IMR-90 (cell line): ENCODE measurements around the gene LYZL2. TPM values are rescaled to one million over a fixed set of nuclear protein-coding genes. Genes with fewer than 3 reads are reported as not detected.

ENCODE experiments used
- ATAC-seq: fragments of 200-7000 bp; cut with Tn5 transposase; 2 replicates; pipeline ENCODE4 v1.9.1; 2020; ENCODE audit warnings: low read depth, mild to moderate bottlenecking, moderate library complexity
- BruUV-seq: library from RNA; stranded (reverse); fragments of 400-500 nt; replicated peaks from 2 replicates; lab custom pipeline; 2021; lab: Mats Ljungman, UMichigan
- CTCF ChIA-PET: fragments of 300-600 bp; formaldehyde crosslinking; extraction: SDS; loops from one replicate; lab custom pipeline; 2021; ENCODE audit warnings: antibody characterized with exemption; lab: Yijun Ruan, JAX
- POLR2A ChIA-PET: fragments of 300-600 bp; sonication (Branson Sonifier 250); formaldehyde crosslinking; loops from one replicate; lab custom pipeline; 2022; ENCODE audit warnings: antibody characterized with exemption; ENCODE audit not compliant: unreplicated experiment; lab: Charles Lee
- DNase-seq: peaks from one replicate; pipeline ENCODE4 v3.0.0; 2013
- H2AFZ ChIP-seq: replicated peaks from 2 replicates; pipeline ENCODE3; 2013; ENCODE audit warnings: low read length, mild to moderate bottlenecking; ENCODE audit not compliant: poor library complexity
- H2AK5ac ChIP-seq: 2 replicates; pipeline ENCODE4 v1.6.1; 2013; ENCODE audit warnings: low read depth, low read length, inconsistent platforms
- H2AK9ac ChIP-seq: replicated peaks from 2 replicates; pipeline ENCODE3; 2013; ENCODE audit warnings: mild to moderate bottlenecking, low read depth, low read length, moderate library complexity; ENCODE audit not compliant: poor library complexity
- H2BK120ac ChIP-seq: 2 replicates; pipeline ENCODE4 v1.6.1; 2013; ENCODE audit warnings: low read depth, low read length, inconsistent platforms
- H2BK15ac ChIP-seq: 3 replicates; pipeline ENCODE4 v1.6.1; 2013; ENCODE audit warnings: low read depth, low read length, inconsistent platforms
- H2BK20ac ChIP-seq: 2 replicates; pipeline ENCODE4 v1.6.1; 2013; ENCODE audit warnings: low read depth, mild to moderate bottlenecking, inconsistent platforms, low read length, moderate library complexity
- H2BK5ac ChIP-seq: 2 replicates; pipeline ENCODE4 v1.6.1; 2013; ENCODE audit warnings: mild to moderate bottlenecking, low read depth, low read length, inconsistent platforms; ENCODE audit not compliant: poor library complexity, severe bottlenecking
- H3K14ac ChIP-seq: replicated peaks from 2 replicates; pipeline ENCODE4 v1.6.1; 2013; ENCODE audit warnings: low read depth, low read length, inconsistent platforms
- H3K18ac ChIP-seq: 2 replicates; pipeline ENCODE4 v1.6.1; 2013; ENCODE audit warnings: low read depth, low read length, control low read depth
- H3K23ac ChIP-seq: 2 replicates; pipeline ENCODE4 v1.6.1; 2013; ENCODE audit warnings: low read depth, low read length, inconsistent platforms
- H3K27ac ChIP-seq: 2 replicates; pipeline ENCODE4 v1.5.1; 2013; ENCODE audit warnings: mild to moderate bottlenecking, control low read depth, low read length; ENCODE audit not compliant: insufficient read depth
- H3K27me3 ChIP-seq: 2 replicates; pipeline ENCODE4 v1.6.1; 2013; ENCODE audit warnings: low read length; ENCODE audit not compliant: control insufficient read depth, insufficient read depth
- H3K36me3 ChIP-seq: 2 replicates; pipeline ENCODE4 v1.6.1; 2013; ENCODE audit warnings: low read length, mixed read lengths; ENCODE audit not compliant: control insufficient read depth, insufficient read depth
- H3K4ac ChIP-seq: 2 replicates; pipeline ENCODE4 v1.6.1; 2013; ENCODE audit warnings: low read depth, low read length, inconsistent platforms
- H3K4me1 ChIP-seq: 2 replicates; pipeline ENCODE4 v1.6.1; 2013; ENCODE audit warnings: low read length, mixed read lengths; ENCODE audit not compliant: control insufficient read depth, insufficient read depth
- H3K4me2 ChIP-seq: 2 replicates; pipeline ENCODE4 v1.6.1; 2013; ENCODE audit warnings: low read depth, mild to moderate bottlenecking, control low read depth, low read length, moderate library complexity
- H3K4me3 ChIP-seq: 2 replicates; pipeline ENCODE4 v1.5.1; 2013; ENCODE audit warnings: low read depth, mild to moderate bottlenecking, control low read depth, low read length, moderate library complexity; ENCODE audit not compliant: insufficient read depth
- H3K56ac ChIP-seq: 2 replicates; pipeline ENCODE4 v1.6.1; 2013; ENCODE audit warnings: low read length, inconsistent platforms; ENCODE audit not compliant: insufficient read depth; ENCODE audit errors: extremely low read depth
- H3K79me1 ChIP-seq, 2 experiments: 2 replicates each; pipeline ENCODE4 v1.6.1; 2013; ENCODE audit warnings: low read length in 2 of 2, inconsistent platforms in 1 of 2, low read depth in 1 of 2
- H3K9ac ChIP-seq: 2 replicates; pipeline ENCODE4 v1.6.1; 2013; ENCODE audit warnings: low read depth, low read length, control low read depth
- H3K9me1 ChIP-seq: 2 replicates; pipeline ENCODE4 v1.6.1; 2013; ENCODE audit warnings: low read length, inconsistent platforms; ENCODE audit not compliant: insufficient read depth
- H3K9me3 ChIP-seq: 2 replicates; pipeline ENCODE4 v1.6.1; 2013; ENCODE audit warnings: low read length; ENCODE audit not compliant: control insufficient read depth, insufficient read depth
- H4K20me1 ChIP-seq: 2 replicates; pipeline ENCODE4 v1.6.1; 2013; ENCODE audit warnings: low read length, inconsistent platforms; ENCODE audit not compliant: insufficient read depth
- H4K5ac ChIP-seq: 2 replicates; pipeline ENCODE4 v1.6.1; 2013; ENCODE audit warnings: mild to moderate bottlenecking, low read depth, low read length, control low read depth
- H4K8ac ChIP-seq, 2 experiments: 2 replicates each; pipeline ENCODE4 v1.6.1; 2013; ENCODE audit warnings: low read depth in 2 of 2, low read length in 2 of 2, control low read depth in 1 of 2, inconsistent platforms in 1 of 2
- H4K91ac ChIP-seq: 2 replicates; pipeline ENCODE4 v1.6.1; 2013; ENCODE audit warnings: low read depth, low read length, inconsistent platforms; ENCODE audit not compliant: insufficient read depth
- CTCF ChIP-seq: conservative IDR thresholded peaks from 2 replicates; pipeline ENCODE4 v1.5.1; 2012; ENCODE audit warnings: mild to moderate bottlenecking, low read depth, low read length, improper control_type of control experiment
- ELK1 ChIP-seq: fragments of 150-350 bp; IDR thresholded peaks from 2 replicates; pipeline ENCODE4 v1.6.1; 2016; ENCODE audit warnings: low read depth, mild to moderate bottlenecking, low read length, moderate library complexity, borderline replicate concordance
- MAFK ChIP-seq: IDR thresholded peaks from 2 replicates; pipeline ENCODE4 v1.6.1; 2012; ENCODE audit warnings: low read depth, low read length, improper control_type of control experiment
- MXI1 ChIP-seq: IDR thresholded peaks from 2 replicates; pipeline ENCODE4 v1.6.1; 2012; ENCODE audit warnings: low read depth, mild to moderate bottlenecking, low read length, moderate library complexity, borderline replicate concordance
- NFE2L2 ChIP-seq: fragments of 150-350 bp; IDR thresholded peaks from 2 replicates; pipeline ENCODE4 v1.6.1; 2016; ENCODE audit warnings: low read depth, mild to moderate bottlenecking, low read length
- POLR2A ChIP-seq: IDR thresholded peaks from 2 replicates; pipeline ENCODE4 v1.6.1; 2012; ENCODE audit warnings: mild to moderate bottlenecking, low read depth, low read length
- RAD21 ChIP-seq: IDR thresholded peaks from 2 replicates; pipeline ENCODE4 v1.6.1; 2012; ENCODE audit warnings: low read length, improper control_type of control experiment
- RCOR1 ChIP-seq: IDR thresholded peaks from 2 replicates; pipeline ENCODE4 v1.6.1; 2012; ENCODE audit warnings: mild to moderate bottlenecking, low read length, improper control_type of control experiment; ENCODE audit not compliant: insufficient replicate concordance
- RFX5 ChIP-seq: IDR thresholded peaks from 2 replicates; pipeline ENCODE4 v1.8.0; 2012; ENCODE audit warnings: low read depth, mild to moderate bottlenecking, low read length, moderate library complexity
- SMC3 ChIP-seq: fragments of 150-350 bp; IDR thresholded peaks from 2 replicates; pipeline ENCODE4 v1.6.1; 2016; ENCODE audit warnings: low read depth, mild to moderate bottlenecking, antibody characterized with exemption, low read length, moderate library complexity
- WGBS, 2 experiments: methylation state at CpG; one replicate each; pipeline versions ENCODE4 v1.1.5 to v1.1.7; 2013; ENCODE audit warnings: missing lambda C conversion rate in 2 of 2; ENCODE audit not compliant: insufficient read length in 1 of 2; ENCODE audit errors: extremely low coverage in 2 of 2; 5-methylcytosine and 5-hydroxymethylcytosine counted together
- dilution Hi-C: fragments of 300-500 bp; cut with HindIII; formaldehyde crosslinking; loops from one replicate; pipeline ENCODE4 v1.14.3; 2018; ENCODE audit warnings: low sequenced_read_pairs; ENCODE audit not compliant: unreplicated experiment
- in situ Hi-C: fragments of 300-500 bp; cut with MboI; formaldehyde crosslinking; loops from 3 replicates; pipeline ENCODE4 v1.14.3; 2019; ENCODE audit warnings: low sequenced_read_pairs, inconsistent platforms, mixed read lengths
- intact Hi-C: fragments of 100-400 bp; cut with micrococcal nuclease; formaldehyde crosslinking; loops from 2 replicates; pipeline ENCODE4 v1.10.0; 2022
- polyA plus RNA-seq, 3 experiments: library from polyadenylated mRNA; depleted of rRNA; stranded (reverse); fragments of >200 nt; gene quantifications; 2 replicates each; pipeline ENCODE4 v1.2.3, GENCODE V29; 2012; ENCODE audit warnings: low replicate concordance in 1 of 3
- total RNA-seq: library from RNA; depleted of rRNA; stranded (reverse); fragments of >200 nt; gene quantifications from 2 replicates; pipeline ENCODE4 v1.2.3, GENCODE V29; 2012

The LYZL2 gene
- total and polyA plus RNA-seq, 2 of the 4 experiments (the other 2 are of a cell fraction): not detected

- Histone ChIP-seq H2BK15ac (no peak overlapping the region), H3K14ac (no peak overlapping the region), H3K36me3 (no peaks in the 10 kb centered on the region), H3K4me2 (no peak overlapping the region), H2BK20ac (no peak overlapping the region), H3K27me3 (peaks cover 32% of the 10 kb centered on the region), H2BK120ac (no peak overlapping the region), H3K9ac (no peak overlapping the region), H2AK9ac (no peak overlapping the region), H3K9me3 (no peaks in the 10 kb centered on the region), H3K18ac (no peak overlapping the region), H3K56ac (no peak overlapping the region), H4K20me1 (no peaks in the 10 kb centered on the region), H3K9me1 (no peaks in the 10 kb centered on the region), H3K4me1 (no peaks in the 10 kb centered on the region), H3K23ac (no peak overlapping the region), H4K8ac (no peak overlapping the region), H4K5ac (no peak overlapping the region), H2AFZ (no peak overlapping the region), H2AK5ac (no peak overlapping the region), H3K4me3 (no peak overlapping the region), H3K79me1 (no peaks in the 10 kb centered on the region), H3K4ac (no peak overlapping the region), H3K27ac (no peak overlapping the region), H2BK5ac (no peak overlapping the region), H4K91ac (no peak overlapping the region)
- POLR2A ChIA-PET: no interaction called here
- dilution Hi-C loops: no loop called here
- DNase-seq: peak; percentile 53
- CTCF ChIA-PET: interaction anchor here (0.6 to 1.8 kb wide), 16 partner anchors 9 to 591 kb away, joined by 3 to 14 read pairs (median 4); partner anchors contain the start of gene MTPAP
- BruUV-seq: no TSS peak
- intact Hi-C loops: loop anchor here (1.0 kb wide), 2 partner anchors 177 to 199 kb away; no protein-coding TSS in a partner anchor
- TF ChIP-seq RCOR1 (no peak), POLR2A (no peak), MXI1 (no peak), CTCF (peak; percentile 82), NFE2L2 (no peak), RAD21 (peak; percentile 77), SMC3 (peak; percentile 83), MAFK (no peak), ELK1 (no peak), RFX5 (no peak)
- peak; percentile 85 for ATAC-seq
- WGBS, 2 experiments: no CpG with 5 or more reads among the region's 5 CpGs
- in situ Hi-C loops: loop anchor here (5.0 to 10.0 kb wide), 2 partner anchors 199 to 596 kb away; no protein-coding TSS in a partner anchor
Measured at GRCh38 chr10:30591249-30591670, 38.3 kb downstream of the LYZL2 start.
